Suprapubic skin (tissue), 4 donors: ENCODE data around the gene CDK12. TPM values are rescaled to one million over a fixed set of nuclear protein-coding genes. Genes with fewer than 3 reads are reported as not detected.

Experiments used
- DNase-seq, 2 donors: peaks; one replicate each; pipeline ENCODE4 v3.0.0-alpha.2; 2019; ENCODE audit warnings: low spot score in 2 of 2
- H3K27ac ChIP-seq: fragments of 200-600 bp; sonication (generic); one replicate; pipeline ENCODE4 v1.5.1; 2019
- H3K27me3 ChIP-seq: fragments of 200-600 bp; sonication (generic); one replicate; pipeline ENCODE4 v1.5.1; 2019
- H3K36me3 ChIP-seq: fragments of 200-600 bp; sonication (generic); one replicate; pipeline ENCODE4 v1.5.1; 2019
- H3K4me1 ChIP-seq: fragments of 200-600 bp; sonication (generic); one replicate; pipeline ENCODE4 v1.5.1; 2019
- H3K4me3 ChIP-seq: fragments of 200-600 bp; sonication (generic); one replicate; pipeline ENCODE4 v1.5.1; 2019; ENCODE audit warnings: mild to moderate bottlenecking
- H3K9me3 ChIP-seq: fragments of 200-600 bp; sonication (generic); one replicate; pipeline ENCODE4 v1.5.1; 2019
- EP300 ChIP-seq: sonication (generic); formaldehyde crosslinking; IDR thresholded peaks from one replicate; pipeline ENCODE4 v1.6.1; 2017; ENCODE audit warnings: antibody characterized with exemption
- POLR2A ChIP-seq, 2 donors: fragments of 450-650 bp; IDR thresholded peaks; one replicate each; pipeline ENCODE4 v1.6.1; 2017; ENCODE audit warnings: antibody characterized with exemption in 2 of 2, mild to moderate bottlenecking in 2 of 2, moderate library complexity in 2 of 2
- POLR2AphosphoS5 ChIP-seq, 3 donors: sonication (generic); formaldehyde crosslinking; IDR thresholded peaks; one replicate each; pipeline ENCODE4 v1.6.1; 2017; ENCODE audit warnings: antibody characterized with exemption in 3 of 3
- WGBS: methylation state at CpG from one replicate; pipeline ENCODE4 v1.1.5; 2018; 5-methylcytosine and 5-hydroxymethylcytosine counted together
- total RNA-seq, 4 donors: library from RNA; depleted of rRNA; stranded (reverse); fragments of >200 nt; gene quantifications; one replicate each; pipeline ENCODE4 v1.1.0, GENCODE V29; 2016
- TF ChIP-seq, protein P1 (sequence below), 2 donors: fragments of 200-600 bp in 1 of 2; fragments of 450-650 bp in 1 of 2; sonication (generic) in 1 of 2; IDR thresholded peaks; one replicate each; pipeline ENCODE4 v1.5.1; 2016 to 2019; ENCODE audit warnings: antibody characterized with exemption in 2 of 2, mild to moderate bottlenecking in 1 of 2, moderate library complexity in 1 of 2

The CDK12 gene
- total RNA-seq, 4 donors from 2014 or later, result 50.7 to 97.9 (median 54.4) TPM

DNA sequence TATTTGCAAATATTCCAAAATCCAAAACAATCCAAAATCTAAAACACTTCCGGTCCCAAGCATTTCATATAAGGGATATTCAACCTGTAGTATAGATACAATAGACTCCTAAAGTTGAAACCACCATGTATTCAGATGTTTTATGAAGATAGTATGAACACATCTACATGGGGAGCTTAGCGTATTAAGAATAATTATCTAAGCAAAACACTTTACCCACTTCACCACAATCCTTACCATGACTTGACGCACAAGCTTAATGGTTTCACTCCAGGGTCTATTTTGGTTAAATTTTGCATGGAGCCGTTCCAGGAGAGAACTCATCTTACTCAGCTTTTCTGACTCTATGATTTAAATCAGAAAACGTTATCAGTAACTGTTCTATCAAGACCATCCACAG, 13.7 kb upstream of the CDK12 start:
- peaks cover 46% of the 10 kb centered on the region for H3K36me3 ChIP-seq
- H3K4me1 ChIP-seq, result peaks cover 20% of the 10 kb centered on the region
- TF ChIP-seq, protein P1, sequence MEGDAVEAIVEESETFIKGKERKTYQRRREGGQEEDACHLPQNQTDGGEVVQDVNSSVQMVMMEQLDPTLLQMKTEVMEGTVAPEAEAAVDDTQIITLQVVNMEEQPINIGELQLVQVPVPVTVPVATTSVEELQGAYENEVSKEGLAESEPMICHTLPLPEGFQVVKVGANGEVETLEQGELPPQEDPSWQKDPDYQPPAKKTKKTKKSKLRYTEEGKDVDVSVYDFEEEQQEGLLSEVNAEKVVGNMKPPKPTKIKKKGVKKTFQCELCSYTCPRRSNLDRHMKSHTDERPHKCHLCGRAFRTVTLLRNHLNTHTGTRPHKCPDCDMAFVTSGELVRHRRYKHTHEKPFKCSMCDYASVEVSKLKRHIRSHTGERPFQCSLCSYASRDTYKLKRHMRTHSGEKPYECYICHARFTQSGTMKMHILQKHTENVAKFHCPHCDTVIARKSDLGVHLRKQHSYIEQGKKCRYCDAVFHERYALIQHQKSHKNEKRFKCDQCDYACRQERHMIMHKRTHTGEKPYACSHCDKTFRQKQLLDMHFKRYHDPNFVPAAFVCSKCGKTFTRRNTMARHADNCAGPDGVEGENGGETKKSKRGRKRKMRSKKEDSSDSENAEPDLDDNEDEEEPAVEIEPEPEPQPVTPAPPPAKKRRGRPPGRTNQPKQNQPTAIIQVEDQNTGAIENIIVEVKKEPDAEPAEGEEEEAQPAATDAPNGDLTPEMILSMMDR (IDR thresholded peaks at IDR 0.05), result no peak
- TF ChIP-seq EP300 (no peak), POLR2A (IDR thresholded peaks at IDR 0.05) (no peak), POLR2AphosphoS5 (IDR thresholded peaks at IDR 0.05) (no peak)

DNA sequence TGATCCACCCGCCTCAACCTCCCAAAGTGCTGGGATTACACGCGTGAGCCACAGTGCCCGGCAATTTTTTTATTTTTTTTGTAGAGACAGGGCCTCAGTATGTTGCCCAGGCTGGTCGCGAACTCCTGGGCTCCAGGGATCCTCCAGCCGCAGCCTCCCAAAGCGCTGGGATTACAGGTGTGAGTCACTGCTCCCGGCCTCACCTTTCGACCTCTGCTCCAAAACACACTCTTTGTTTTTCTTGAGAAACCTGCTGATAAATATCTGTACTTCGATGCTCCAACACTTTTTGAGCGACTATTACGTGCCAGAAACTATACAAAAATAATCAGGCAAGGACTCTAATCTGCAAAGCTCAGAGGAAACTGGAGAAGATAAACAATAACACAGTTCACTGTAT, 11.2 kb upstream of the CDK12 start:
- no peak overlapping the region for H3K27ac ChIP-seq

More for the DNA sequence above, 13.7 kb upstream of the CDK12 start:
- Histone ChIP-seq H3K4me3 (no peak overlapping the region), H3K27me3 (no peaks in the 10 kb centered on the region), H3K9me3 (no peaks in the 10 kb centered on the region), H3K27ac (no peak overlapping the region)
- WGBS, result 88% methylated on average over 5 of the region's 5 CpGs
- DNase-seq, result no peak

DNA sequence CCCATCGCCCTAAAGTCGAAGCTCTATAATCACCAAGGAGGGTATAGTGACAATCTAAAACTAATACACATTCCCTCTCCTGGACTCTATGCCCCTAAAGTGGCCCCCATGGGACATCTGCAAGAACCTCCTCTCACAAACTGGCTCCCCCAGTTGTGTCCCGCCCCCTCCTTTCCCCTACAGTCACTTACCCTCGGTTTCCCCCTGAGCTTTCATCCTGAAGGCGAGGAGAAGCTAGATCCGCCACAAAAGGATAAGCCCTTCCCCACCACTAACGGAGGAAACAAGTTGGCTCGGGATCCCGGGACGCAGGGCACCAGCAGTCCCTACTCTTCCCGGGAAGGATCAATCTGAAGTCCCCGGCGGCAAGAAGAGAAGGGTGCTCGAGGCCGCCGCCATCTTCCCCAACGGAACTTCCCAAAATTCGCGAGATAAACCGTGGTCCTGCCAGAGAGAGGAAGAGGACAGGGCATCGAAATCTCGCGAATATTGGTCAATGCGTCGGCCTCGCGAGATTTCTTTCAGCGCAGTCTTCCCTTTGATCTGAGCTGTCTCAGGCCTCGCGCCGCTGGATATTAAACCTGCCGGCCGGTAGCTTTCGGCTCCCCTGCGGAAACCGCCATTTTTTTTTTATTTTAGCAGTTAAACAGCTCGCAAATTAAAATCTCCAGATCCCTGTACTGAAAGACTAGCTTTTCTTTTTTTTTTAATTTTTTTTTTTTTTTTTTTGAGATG, 10.3 kb upstream of the CDK12 start, which contains the start of gene MED1:
Gene MED1 (minus strand): TSS at position 417 of the 735 bp plus-strand sequence. CDS start 201 bp downstream, at position 216.
- Histone ChIP-seq H3K9me3 (no peaks in the 10 kb centered on the region), H3K27ac (peak within 1 kb of the TSS; percentile 91), H3K4me3 (peak within 1 kb of the TSS; percentile 86), H3K27me3 (no peaks in the 10 kb centered on the region), H3K4me1 (peaks cover 20% of the 10 kb centered on the region), H3K36me3 (peaks cover 14% of the 10 kb centered on the region)
- under 1% methylated on average over 37 of the region's 37 CpGs for WGBS
- DNase-seq, result peak; percentile 94 to 95
- TF ChIP-seq, protein P1 (IDR thresholded peaks at IDR 0.05), result no peak
- peak in 1 of 2 donors; percentile 47 for TF ChIP-seq POLR2A (IDR thresholded peaks at IDR 0.05)
- TF ChIP-seq POLR2AphosphoS5 (IDR thresholded peaks at IDR 0.05), result peak in 2 of 3 donors; percentile 36 to 72

More for the DNA sequence above, 11.2 kb upstream of the CDK12 start:
- Histone ChIP-seq H3K9me3 (no peaks in the 10 kb centered on the region), H3K27me3 (no peaks in the 10 kb centered on the region), H3K4me3 (peak overlapping the region; percentile 86), H3K36me3 (peaks cover 23% of the 10 kb centered on the region), H3K4me1 (peaks cover 20% of the 10 kb centered on the region)
- WGBS, result 88% methylated on average over 13 of the region's 13 CpGs
- TF ChIP-seq POLR2A (IDR thresholded peaks at IDR 0.05), result no peak
- TF ChIP-seq POLR2AphosphoS5 (IDR thresholded peaks at IDR 0.05), result no peak
- TF ChIP-seq, protein P1 (IDR thresholded peaks at IDR 0.05), result no peak
- TF ChIP-seq EP300, result no peak
- DNase-seq, result peak in 1 of 2 donors; percentile 57

DNA sequence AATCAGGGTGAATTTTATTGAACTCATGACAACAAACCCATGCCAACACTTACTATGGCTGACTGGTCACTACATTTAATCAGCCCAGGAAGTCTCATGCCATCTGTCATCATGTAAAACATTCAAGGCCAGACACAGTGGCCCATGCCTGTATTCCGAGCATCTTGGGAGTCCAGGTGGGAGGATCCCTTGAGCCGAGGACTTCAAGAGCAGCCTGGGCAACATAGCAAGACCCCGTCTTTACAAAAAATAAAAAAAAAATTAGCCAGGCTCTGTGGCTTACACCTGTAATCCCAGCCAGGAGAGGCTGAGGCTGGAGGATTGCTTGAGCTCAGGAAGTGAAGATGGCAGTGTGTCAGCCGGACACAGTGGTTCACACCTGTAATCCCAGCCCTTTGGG, 5.4 kb upstream of the CDK12 start:
- no peak overlapping the region for H3K27ac ChIP-seq
- H3K9me3 ChIP-seq, result no peaks in the 10 kb centered on the region
- no peak for DNase-seq
- H3K27me3 ChIP-seq, result no peaks in the 10 kb centered on the region
- peaks cover 10% of the 10 kb centered on the region for H3K4me1 ChIP-seq
- no peak overlapping the region for H3K4me3 ChIP-seq
- 92% methylated on average over 4 of the region's 4 CpGs for WGBS
- no peaks in the 10 kb centered on the region for H3K36me3 ChIP-seq
- no peak for TF ChIP-seq POLR2AphosphoS5 (IDR thresholded peaks at IDR 0.05)

DNA sequence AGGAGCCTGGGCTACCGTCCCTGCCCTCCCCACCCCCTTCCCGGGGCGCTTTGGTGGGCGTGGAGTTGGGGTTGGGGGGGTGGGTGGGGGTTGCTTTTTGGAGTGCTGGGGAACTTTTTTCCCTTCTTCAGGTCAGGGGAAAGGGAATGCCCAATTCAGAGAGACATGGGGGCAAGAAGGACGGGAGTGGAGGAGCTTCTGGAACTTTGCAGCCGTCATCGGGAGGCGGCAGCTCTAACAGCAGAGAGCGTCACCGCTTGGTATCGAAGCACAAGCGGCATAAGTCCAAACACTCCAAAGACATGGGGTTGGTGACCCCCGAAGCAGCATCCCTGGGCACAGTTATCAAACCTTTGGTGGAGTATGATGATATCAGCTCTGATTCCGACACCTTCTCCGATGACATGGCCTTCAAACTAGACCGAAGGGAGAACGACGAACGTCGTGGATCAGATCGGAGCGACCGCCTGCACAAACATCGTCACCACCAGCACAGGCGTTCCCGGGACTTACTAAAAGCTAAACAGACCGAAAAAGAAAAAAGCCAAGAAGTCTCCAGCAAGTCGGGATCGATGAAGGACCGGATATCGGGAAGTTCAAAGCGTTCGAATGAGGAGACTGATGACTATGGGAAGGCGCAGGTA, 762 bp downstream of the CDK12 start:
- peak; percentile 63 to 78 for DNase-seq
- Histone ChIP-seq H3K9me3 (no peaks in the 10 kb centered on the region), H3K27ac (peak overlapping the region; percentile 99), H3K27me3 (no peaks in the 10 kb centered on the region), H3K4me3 (peak overlapping the region; percentile 97), H3K4me1 (peaks cover 40% of the 10 kb centered on the region), H3K36me3 (no peaks in the 10 kb centered on the region)
- TF ChIP-seq EP300 (no peak), POLR2A (IDR thresholded peaks at IDR 0.05) (no peak), POLR2AphosphoS5 (IDR thresholded peaks at IDR 0.05) (no peak)
- TF ChIP-seq, protein P1 (IDR thresholded peaks at IDR 0.05), result no peak
- under 1% methylated on average over 34 of the region's 34 CpGs for WGBS
